HG02885 (cell line): ENCODE data around the gene GATC.
A peak's percentile ranks its signal among the peaks of the same experiment; 100 is the strongest.

Experiments
- ATAC-seq: cut with Tn5 transposase; IDR thresholded peaks from one replicate; pipeline ENCODE4 v1.9.1; 2021; ENCODE audit warnings: mild to moderate bottlenecking; ENCODE audit not compliant: unreplicated experiment, poor library complexity

Gene GATC

GRCh38 chr12:120495731-120496412 lies 49.6 kb downstream of the GATC start, which contains the start of gene DYNLL1:
DYNLL1 (plus strand) TSS chr12:120496113; CDS start chr12:120496422, 309 bp downstream.
- ATAC-seq, result peak; percentile 97

- peak; percentile 15 for ATAC-seq
These were observed 50.4 kb downstream of the GATC start for GRCh38 chr12:120496413-120497340.

GRCh38 chr12:120497524-120498150 lies 51.4 kb downstream of the GATC start:
- ATAC-seq, result no peak

GRCh38 chr12:120498870-120499515 lies 52.7 kb downstream of the GATC start:
- ATAC-seq, result no peak

GRCh38 chr12:120500581-120500980 lies 54.3 kb downstream of the GATC start:
- no peak for ATAC-seq

GRCh38 chr12:120504587-120504986 lies 58.3 kb downstream of the GATC start:
- no peak for ATAC-seq

- ATAC-seq, result no peak
These were observed 62.3 kb downstream of the GATC start for GRCh38 chr12:120508537-120508936.
